SK-N-MC (cell line): ENCODE results near the gene RNF135.

Experiments used
- EZH2 ChIP-seq: fragments of 200-600 bp; sonication (generic); IDR thresholded peaks from one replicate; pipeline ENCODE4 v1.6.1; 2017; ENCODE audit warnings: antibody characterized with exemption
- POLR2AphosphoS5 ChIP-seq: IDR thresholded peaks from 2 replicates; pipeline ENCODE4 v1.6.1; 2012; ENCODE audit warnings: mild to moderate bottlenecking, low read depth, low read length, borderline replicate concordance

DNA sequence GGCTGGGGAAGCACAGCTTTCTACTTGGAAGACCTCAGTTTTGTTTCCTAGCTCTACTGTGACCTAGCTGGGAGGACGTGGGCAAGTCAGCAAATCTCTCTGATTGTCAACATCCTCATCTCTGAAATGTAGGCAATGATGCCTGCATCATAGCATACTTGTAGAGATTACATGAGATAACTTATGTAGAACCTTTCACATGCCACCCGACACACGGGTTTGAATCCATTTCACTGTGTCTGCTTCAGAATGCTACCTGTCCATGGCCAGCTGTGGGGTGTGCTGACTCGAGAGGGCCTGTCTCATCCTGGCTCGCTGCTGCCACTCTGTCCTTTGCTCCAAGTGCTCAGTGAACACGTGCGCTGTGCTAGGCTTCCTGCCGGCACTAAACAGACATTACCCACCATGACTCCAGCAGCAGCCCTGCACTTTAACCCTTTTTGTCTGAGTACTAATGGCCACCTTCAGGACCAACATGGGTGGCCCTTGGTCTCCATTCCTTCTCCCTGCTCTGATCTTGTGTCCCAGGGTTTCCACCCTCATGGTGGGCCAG, 41.7 kb upstream of the RNF135 start:
- TF ChIP-seq EZH2: no peak
- no peak for TF ChIP-seq POLR2AphosphoS5
